ENCODE data around the gene NDUFS1.
A peak's percentile ranks its signal among the peaks of the same experiment; 100 is the strongest.
"Not testable (repeated sequence)": the region's sequence is repeated elsewhere in the genome, so short reads cannot be mapped to it uniquely, and the experiment has no call there.

The NDUFS1 gene

DNA sequence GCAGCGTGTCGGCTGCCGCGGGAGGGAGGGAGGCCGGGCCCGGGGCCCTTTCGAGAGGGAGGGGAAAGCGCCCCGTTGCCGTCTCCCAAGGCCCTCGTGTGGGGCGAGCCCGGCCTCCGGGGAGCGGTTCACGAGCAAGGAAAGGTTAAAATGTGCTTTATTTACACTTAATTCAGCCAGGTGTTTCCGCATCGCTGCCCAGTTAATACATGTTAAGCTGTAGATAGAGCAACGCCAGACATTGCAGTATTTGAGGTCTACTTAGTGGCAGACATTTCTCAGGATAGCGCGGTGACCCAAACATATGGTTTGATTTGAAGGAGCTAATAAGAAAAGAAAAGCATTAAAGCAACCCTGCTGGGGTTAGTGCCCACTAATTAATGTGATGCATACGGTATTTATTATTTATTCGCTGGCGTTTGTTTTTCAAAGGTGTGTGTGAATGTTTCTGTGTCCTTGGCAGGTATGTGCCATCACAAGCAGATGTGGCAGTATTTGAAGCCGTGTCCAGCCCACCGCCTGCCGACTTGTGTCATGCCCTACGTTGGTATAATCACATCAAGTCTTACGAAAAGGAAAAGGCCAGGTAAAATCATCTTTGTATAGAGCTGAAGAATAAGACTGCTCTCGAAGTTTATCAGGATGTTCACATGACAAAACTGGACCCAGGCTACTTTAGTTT is 1.0 kb upstream of the NDUFS1 start:
- Histone ChIP-seq H3K4me1 (ENCODE audit: low read depth, poor library complexity, severe bottlenecking) (peaks cover 46% of the 10 kb centered on the region), H3K4me3 (IDR thresholded peaks at IDR 0.05; ENCODE audit: insufficient read depth, low read depth, low read length) (peak overlapping the region; percentile 35), H3K27ac (peak overlapping the region; percentile 91), H4K20me1 (ENCODE audit: insufficient read depth) (peaks cover 4% of the 10 kb centered on the region; the same call in 1 of the 2 replicates), H3K27me3 (ENCODE audit: insufficient read depth, low read depth) (no peaks in the 10 kb centered on the region), H3K79me2 (ENCODE audit: insufficient read depth, low read depth) (peaks cover 73% of the 10 kb centered on the region), H3K36me3 (ENCODE audit: insufficient read depth) (peaks cover 13% of the 10 kb centered on the region), H2AFZ (ENCODE audit: low read depth) (peak overlapping the region; percentile 52; the same call in 1 of the 2 replicates), H3K4me2 (peak overlapping the region; percentile 77), H3K9ac (peak overlapping the region; percentile 97)
- no peak for TF ChIP-seq CTCF (conservative IDR thresholded peaks at IDR 0.05; ENCODE audit: low read depth, low read length)

- H3K36me3 ChIP-seq (ENCODE audit: insufficient read depth), result peaks cover 13% of the 10 kb centered on the region
- peaks cover 4% of the 10 kb centered on the region; the same call in 1 of the 2 replicates for H4K20me1 ChIP-seq (ENCODE audit: insufficient read depth)
- peak overlapping the region; percentile 52; the same call in 1 of the 2 replicates for H2AFZ ChIP-seq (ENCODE audit: low read depth)
- peak overlapping the region; percentile 97 for H3K9ac ChIP-seq
- no peaks in the 10 kb centered on the region for H3K27me3 ChIP-seq (ENCODE audit: insufficient read depth, low read depth)
- H3K4me3 ChIP-seq (IDR thresholded peaks at IDR 0.05; ENCODE audit: insufficient read depth, low read depth, low read length), result peak overlapping the region; percentile 83
- H3K79me2 ChIP-seq (ENCODE audit: insufficient read depth, low read depth), result peaks cover 84% of the 10 kb centered on the region
- H3K4me1 ChIP-seq (ENCODE audit: low read depth, poor library complexity, severe bottlenecking), result peaks cover 52% of the 10 kb centered on the region
- TF ChIP-seq CTCF (conservative IDR thresholded peaks at IDR 0.05; ENCODE audit: low read depth, low read length), result no peak
- H3K4me2 ChIP-seq, result peak overlapping the region; percentile 47
- peak overlapping the region; percentile 91 for H3K27ac ChIP-seq
Measured at GRCh38 chr2:206158563-206159345, 490 bp downstream of the NDUFS1 start.

- H3K9ac ChIP-seq; H3K4me3 ChIP-seq (IDR thresholded peaks at IDR 0.05; ENCODE audit: insufficient read depth, low read depth, low read length); H3K27ac ChIP-seq; H4K20me1 ChIP-seq (ENCODE audit: insufficient read depth); H2AFZ ChIP-seq (ENCODE audit: low read depth); H3K27me3 ChIP-seq (ENCODE audit: insufficient read depth, low read depth): not testable (repeated sequence)
- Histone ChIP-seq H3K36me3 (ENCODE audit: insufficient read depth) (peaks cover 12% of the 10 kb centered on the region), H3K79me2 (ENCODE audit: insufficient read depth, low read depth) (peaks cover 74% of the 10 kb centered on the region), H3K4me1 (ENCODE audit: low read depth, poor library complexity, severe bottlenecking) (peaks cover 54% of the 10 kb centered on the region), H3K4me2 (peak overlapping the region; percentile 52; the same call in 1 of the 2 replicates)
Measured at GRCh38 chr2:206157014-206157413, 2.2 kb downstream of the NDUFS1 start.

- Histone ChIP-seq H3K4me2 (no peak overlapping the region), H3K27ac (no peak overlapping the region), H3K79me2 (ENCODE audit: insufficient read depth, low read depth) (peaks cover 50% of the 10 kb centered on the region), H4K20me1 (ENCODE audit: insufficient read depth) (no peaks in the 10 kb centered on the region), H3K9ac (no peak overlapping the region), H3K36me3 (ENCODE audit: insufficient read depth) (no peaks in the 10 kb centered on the region), H3K27me3 (ENCODE audit: insufficient read depth, low read depth) (no peaks in the 10 kb centered on the region), H2AFZ (ENCODE audit: low read depth) (no peak overlapping the region), H3K4me1 (ENCODE audit: low read depth, poor library complexity, severe bottlenecking) (peaks cover 69% of the 10 kb centered on the region), H3K4me3 (IDR thresholded peaks at IDR 0.05; ENCODE audit: insufficient read depth, low read depth, low read length) (no peak overlapping the region)
- TF ChIP-seq CTCF (conservative IDR thresholded peaks at IDR 0.05; ENCODE audit: low read depth, low read length), result peak; percentile 25; the same call in 1 of the 2 replicates
Measured at GRCh38 chr2:206154197-206154596, 5.0 kb downstream of the NDUFS1 start.
